Measurements from ENCODE around the gene CDH13.

Gene CDH13

DNA sequence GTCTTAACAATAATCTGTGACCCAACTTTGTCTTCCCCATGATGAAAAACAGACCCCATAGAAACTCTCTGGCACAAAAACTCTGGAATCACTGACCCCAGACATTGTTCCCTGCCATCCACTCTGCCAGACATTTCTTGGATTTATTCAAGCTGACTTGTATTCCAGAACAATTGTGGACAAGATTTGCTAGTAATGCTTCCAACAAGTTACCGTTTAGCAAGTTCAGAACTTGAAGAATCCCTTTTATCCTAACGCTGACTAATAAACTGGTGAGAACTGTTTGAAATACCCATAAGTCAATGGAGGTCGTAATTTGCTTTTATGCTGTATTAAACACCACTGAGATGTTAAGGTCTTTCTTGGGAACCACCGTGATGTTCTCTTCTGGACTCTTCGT is 1191.5 kb downstream of the CDH13 start:
- Histone ChIP-seq H3K9ac (ENCODE audit: low read length in 2 of 2) (no peak overlapping the region), H3K27me3 (ENCODE audit: control insufficient read depth in 1 of 2, insufficient read depth in 2 of 2, low read length in 2 of 2) (no peaks in the 10 kb centered on the region), H3K36me3 (ENCODE audit: control insufficient read depth in 2 of 2, insufficient read depth in 2 of 2, low read length in 2 of 2) (no peaks in the 10 kb centered on the region), H3K9me3 (ENCODE audit: control insufficient read depth in 2 of 2, low read length in 2 of 2) (no peaks in the 10 kb centered on the region), H3K4me3 (ENCODE audit: low read length in 2 of 2) (no peak overlapping the region), H3K27ac (ENCODE audit: low read length) (peak overlapping the region; percentile 11), H3K4me1 (ENCODE audit: control insufficient read depth, insufficient read depth, low read length) (peaks cover 23% of the 10 kb centered on the region)

DNA sequence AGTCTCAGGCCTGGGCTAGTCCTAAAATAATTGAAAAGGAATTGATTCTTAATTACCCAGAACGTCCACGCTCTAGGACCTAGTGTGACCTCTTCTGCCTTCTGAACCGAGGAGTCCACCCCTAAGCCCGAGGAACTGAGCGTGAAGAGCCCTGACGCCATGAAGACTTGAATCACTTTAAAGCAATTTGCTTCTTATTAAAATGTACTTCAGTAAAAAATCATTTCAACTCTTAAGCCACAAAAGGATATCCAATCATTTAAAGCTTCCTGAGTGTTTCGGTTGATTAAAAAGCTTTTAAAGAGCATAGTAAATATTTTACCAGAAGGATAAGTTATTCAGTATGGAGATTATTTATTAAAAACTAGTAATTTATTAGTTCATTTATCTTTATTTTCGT is 1192.6 kb downstream of the CDH13 start:
- Histone ChIP-seq H3K4me3 (ENCODE audit: low read length in 2 of 2) (no peak overlapping the region), H3K9ac (ENCODE audit: low read length in 2 of 2) (no peak overlapping the region), H3K27me3 (ENCODE audit: control insufficient read depth in 1 of 2, insufficient read depth in 2 of 2, low read length in 2 of 2) (no peaks in the 10 kb centered on the region), H3K27ac (ENCODE audit: low read length) (no peak overlapping the region), H3K4me1 (ENCODE audit: control insufficient read depth, insufficient read depth, low read length) (peaks cover 19% of the 10 kb centered on the region), H3K9me3 (ENCODE audit: control insufficient read depth in 2 of 2, low read length in 2 of 2) (no peaks in the 10 kb centered on the region), H3K36me3 (ENCODE audit: control insufficient read depth in 2 of 2, insufficient read depth in 2 of 2, low read length in 2 of 2) (no peaks in the 10 kb centered on the region)

DNA sequence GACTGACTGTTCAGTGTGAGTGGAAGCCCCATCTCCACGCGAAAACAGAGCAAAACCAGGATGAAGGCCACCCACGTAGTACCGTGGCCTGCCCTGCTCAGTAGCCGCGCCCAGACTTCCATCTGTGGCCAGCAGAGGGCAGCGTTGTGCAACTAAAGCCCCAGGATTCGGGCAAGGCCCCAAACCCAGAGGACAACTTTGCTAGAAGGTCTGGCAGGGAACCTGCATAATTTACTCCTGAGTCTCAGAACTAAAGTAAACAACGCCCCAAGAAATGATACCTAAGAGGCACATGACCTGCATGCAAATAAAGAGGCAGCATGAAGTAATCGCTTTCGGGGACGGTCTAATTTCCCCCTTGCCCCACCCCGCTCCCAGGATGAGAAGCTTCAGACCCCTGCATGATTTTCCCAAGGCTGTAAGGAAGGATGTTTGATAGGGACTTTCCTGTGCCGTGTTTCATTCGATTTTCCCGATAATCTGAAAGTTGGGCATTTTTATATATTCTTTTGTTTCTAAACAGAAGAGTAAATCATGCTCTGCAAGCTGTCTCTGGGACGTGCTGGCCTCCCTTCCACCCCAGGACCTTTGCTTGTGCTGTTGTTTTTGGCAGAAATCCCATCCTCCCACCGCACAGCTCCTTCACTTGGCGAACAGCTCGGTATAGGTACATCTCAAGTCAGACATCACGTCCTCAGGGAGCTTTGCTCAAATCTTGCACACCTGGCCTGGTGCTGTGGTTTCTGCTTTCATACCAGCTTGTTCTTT is 1199.6 kb downstream of the CDH13 start:
- peak overlapping the region in 1 of 2 donors; percentile 15 for H3K4me3 ChIP-seq (ENCODE audit: low read length in 2 of 2)
- H3K27ac ChIP-seq (ENCODE audit: low read length), result no peak overlapping the region
- H3K9ac ChIP-seq (ENCODE audit: low read length in 2 of 2), result no peak overlapping the region
- H3K4me1 ChIP-seq (ENCODE audit: control insufficient read depth, insufficient read depth, low read length), result peaks cover 5% of the 10 kb centered on the region
- no peaks in the 10 kb centered on the region for H3K9me3 ChIP-seq (ENCODE audit: control insufficient read depth in 2 of 2, low read length in 2 of 2)
- no peaks in the 10 kb centered on the region for H3K27me3 ChIP-seq (ENCODE audit: control insufficient read depth in 1 of 2, insufficient read depth in 2 of 2, low read length in 2 of 2)
- H3K36me3 ChIP-seq (ENCODE audit: control insufficient read depth in 2 of 2, insufficient read depth in 2 of 2, low read length in 2 of 2), result no peaks in the 10 kb centered on the region

DNA sequence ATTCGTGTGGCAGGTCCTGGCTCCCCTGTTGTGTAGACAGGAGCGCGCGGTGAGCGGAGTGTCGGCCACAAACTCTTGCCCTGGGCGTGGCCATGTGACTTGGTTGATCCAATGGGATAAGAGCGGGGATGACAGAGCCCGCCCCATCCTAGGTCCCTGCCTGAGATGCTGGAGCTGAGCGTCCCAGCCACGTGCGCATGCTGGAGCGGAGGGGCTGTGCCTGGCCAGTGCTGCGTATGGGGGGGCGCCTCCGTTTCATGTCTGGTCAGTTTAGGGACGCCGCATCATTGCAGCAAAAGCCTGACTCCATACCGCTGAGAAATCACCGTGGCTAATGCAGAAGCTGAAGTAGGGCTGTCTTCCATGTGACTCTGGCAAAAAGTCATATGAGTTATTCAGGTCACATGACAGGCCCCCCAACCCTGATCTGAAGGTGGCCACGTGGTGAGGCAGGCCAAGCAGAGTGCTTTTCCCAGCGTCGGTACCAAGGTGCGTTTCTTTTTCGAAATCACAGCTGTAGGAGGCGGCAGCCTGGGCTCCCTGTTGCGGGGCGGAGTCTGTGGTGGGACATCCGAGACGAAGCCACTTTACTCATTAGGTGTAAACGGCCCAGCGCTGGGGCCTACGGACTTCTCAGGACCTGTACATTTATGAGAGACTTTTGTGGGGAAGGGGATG is 1203.5 kb downstream of the CDH13 start:
- Histone ChIP-seq H3K27ac (ENCODE audit: low read length) (no peak overlapping the region), H3K27me3 (ENCODE audit: control insufficient read depth in 1 of 2, insufficient read depth in 2 of 2, low read length in 2 of 2) (no peaks in the 10 kb centered on the region), H3K9ac (ENCODE audit: low read length in 2 of 2) (no peak overlapping the region), H3K4me1 (ENCODE audit: control insufficient read depth, insufficient read depth, low read length) (peaks cover 5% of the 10 kb centered on the region), H3K4me3 (ENCODE audit: low read length in 2 of 2) (no peak overlapping the region), H3K36me3 (ENCODE audit: control insufficient read depth in 2 of 2, insufficient read depth in 2 of 2, low read length in 2 of 2) (no peaks in the 10 kb centered on the region), H3K9me3 (ENCODE audit: control insufficient read depth in 2 of 2, low read length in 2 of 2) (no peaks in the 10 kb centered on the region)

DNA sequence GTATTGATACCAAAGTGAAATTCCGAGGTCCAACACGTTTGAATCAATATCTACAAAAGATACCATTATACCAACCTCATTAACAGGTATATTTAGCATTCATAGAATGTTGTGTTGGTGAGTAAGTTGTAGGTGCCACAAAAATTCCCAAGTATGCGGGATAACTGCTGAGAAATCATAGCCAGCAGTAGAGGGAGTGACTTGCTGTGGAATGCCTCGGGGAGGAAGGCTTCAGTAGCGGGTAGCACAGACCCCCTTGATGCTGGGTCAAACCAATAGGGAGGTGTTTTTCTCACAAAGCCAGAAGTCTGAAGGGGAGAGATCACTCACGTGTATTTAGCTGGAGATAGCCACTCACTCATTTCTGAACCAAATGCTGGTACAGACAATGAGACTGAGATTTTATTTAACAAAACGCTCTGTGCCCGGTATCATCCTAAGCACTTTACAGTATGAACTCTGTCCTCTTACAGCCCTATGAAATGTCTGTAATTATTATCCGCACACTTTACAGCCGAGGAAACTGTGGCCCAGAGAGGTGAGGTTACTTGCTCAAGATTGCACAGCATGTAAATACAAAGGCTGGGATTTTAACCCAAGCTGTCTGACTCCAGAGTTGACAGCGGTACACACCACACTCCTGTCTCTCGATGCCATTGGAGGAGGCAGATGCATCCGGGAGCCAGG is 1204.1 kb downstream of the CDH13 start:
- Histone ChIP-seq H3K36me3 (ENCODE audit: control insufficient read depth in 2 of 2, insufficient read depth in 2 of 2, low read length in 2 of 2) (no peaks in the 10 kb centered on the region), H3K27ac (ENCODE audit: low read length) (no peak overlapping the region), H3K9ac (ENCODE audit: low read length in 2 of 2) (no peak overlapping the region), H3K4me3 (ENCODE audit: low read length in 2 of 2) (no peak overlapping the region), H3K4me1 (ENCODE audit: control insufficient read depth, insufficient read depth, low read length) (peaks cover 4% of the 10 kb centered on the region), H3K27me3 (ENCODE audit: control insufficient read depth in 1 of 2, insufficient read depth in 2 of 2, low read length in 2 of 2) (no peaks in the 10 kb centered on the region), H3K9me3 (ENCODE audit: control insufficient read depth in 2 of 2, low read length in 2 of 2) (no peaks in the 10 kb centered on the region)

DNA sequence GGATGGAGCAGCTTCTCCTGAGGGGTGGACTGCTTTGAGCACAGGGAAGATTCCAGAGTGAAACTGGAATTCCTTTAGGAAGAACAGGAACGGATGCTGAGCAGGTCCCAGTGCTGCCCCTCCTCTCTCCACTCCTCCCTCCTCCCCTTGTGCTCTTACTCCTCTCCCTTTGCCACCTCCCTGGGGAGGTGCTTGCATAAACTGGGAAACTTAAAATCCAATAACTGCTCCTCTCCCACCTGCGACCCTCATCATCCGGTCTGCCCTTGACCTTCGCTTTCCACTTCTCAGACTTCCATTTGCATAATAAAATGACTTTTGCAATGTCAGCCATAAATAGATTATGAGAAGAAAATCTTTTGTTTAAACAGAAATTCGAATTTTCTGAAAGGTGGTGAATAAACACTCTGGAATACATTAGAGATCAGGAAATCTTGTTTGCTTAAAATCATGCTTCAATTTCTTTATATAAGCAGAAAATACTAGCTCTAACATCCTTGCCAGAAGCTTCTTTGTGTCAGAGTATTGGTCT is 1204.8 kb downstream of the CDH13 start:
- no peaks in the 10 kb centered on the region for H3K9me3 ChIP-seq (ENCODE audit: control insufficient read depth in 2 of 2, low read length in 2 of 2)
- H3K4me1 ChIP-seq (ENCODE audit: control insufficient read depth, insufficient read depth, low read length), result no peaks in the 10 kb centered on the region
- H3K36me3 ChIP-seq (ENCODE audit: control insufficient read depth in 2 of 2, insufficient read depth in 2 of 2, low read length in 2 of 2), result no peaks in the 10 kb centered on the region
- H3K27ac ChIP-seq (ENCODE audit: low read length), result no peak overlapping the region
- no peak overlapping the region for H3K9ac ChIP-seq (ENCODE audit: low read length in 2 of 2)
- H3K27me3 ChIP-seq (ENCODE audit: control insufficient read depth in 1 of 2, insufficient read depth in 2 of 2, low read length in 2 of 2), result no peaks in the 10 kb centered on the region
- H3K4me3 ChIP-seq (ENCODE audit: low read length in 2 of 2), result no peak overlapping the region

DNA sequence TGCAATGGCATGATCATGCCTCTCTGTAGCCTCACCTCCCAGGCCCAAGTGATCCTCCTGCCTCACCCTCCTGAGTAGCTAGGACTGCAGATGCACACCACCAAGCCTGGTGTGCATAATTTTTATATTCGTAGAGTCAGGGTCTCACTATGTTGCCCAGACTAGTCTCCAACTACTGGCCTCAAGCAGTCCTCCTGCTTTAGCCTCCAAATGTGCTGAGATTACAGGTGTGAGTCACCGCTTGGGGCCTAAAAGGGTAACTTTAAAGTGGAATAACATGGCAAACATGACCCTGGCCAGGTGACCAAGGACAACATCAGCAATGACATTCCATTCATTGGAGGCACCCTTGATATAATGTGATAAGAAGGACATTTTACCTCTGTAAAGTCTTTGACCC is 1207.2 kb downstream of the CDH13 start:
- no peak overlapping the region for H3K27ac ChIP-seq (ENCODE audit: low read length)
- H3K36me3 ChIP-seq (ENCODE audit: control insufficient read depth in 2 of 2, insufficient read depth in 2 of 2, low read length in 2 of 2), result no peaks in the 10 kb centered on the region
- H3K27me3 ChIP-seq (ENCODE audit: control insufficient read depth in 1 of 2, insufficient read depth in 2 of 2, low read length in 2 of 2), result no peaks in the 10 kb centered on the region
- no peaks in the 10 kb centered on the region for H3K9me3 ChIP-seq (ENCODE audit: control insufficient read depth in 2 of 2, low read length in 2 of 2)
- H3K9ac ChIP-seq (ENCODE audit: low read length in 2 of 2), result no peak overlapping the region
- H3K4me3 ChIP-seq (ENCODE audit: low read length in 2 of 2), result no peak overlapping the region
- no peaks in the 10 kb centered on the region for H3K4me1 ChIP-seq (ENCODE audit: control insufficient read depth, insufficient read depth, low read length)

DNA sequence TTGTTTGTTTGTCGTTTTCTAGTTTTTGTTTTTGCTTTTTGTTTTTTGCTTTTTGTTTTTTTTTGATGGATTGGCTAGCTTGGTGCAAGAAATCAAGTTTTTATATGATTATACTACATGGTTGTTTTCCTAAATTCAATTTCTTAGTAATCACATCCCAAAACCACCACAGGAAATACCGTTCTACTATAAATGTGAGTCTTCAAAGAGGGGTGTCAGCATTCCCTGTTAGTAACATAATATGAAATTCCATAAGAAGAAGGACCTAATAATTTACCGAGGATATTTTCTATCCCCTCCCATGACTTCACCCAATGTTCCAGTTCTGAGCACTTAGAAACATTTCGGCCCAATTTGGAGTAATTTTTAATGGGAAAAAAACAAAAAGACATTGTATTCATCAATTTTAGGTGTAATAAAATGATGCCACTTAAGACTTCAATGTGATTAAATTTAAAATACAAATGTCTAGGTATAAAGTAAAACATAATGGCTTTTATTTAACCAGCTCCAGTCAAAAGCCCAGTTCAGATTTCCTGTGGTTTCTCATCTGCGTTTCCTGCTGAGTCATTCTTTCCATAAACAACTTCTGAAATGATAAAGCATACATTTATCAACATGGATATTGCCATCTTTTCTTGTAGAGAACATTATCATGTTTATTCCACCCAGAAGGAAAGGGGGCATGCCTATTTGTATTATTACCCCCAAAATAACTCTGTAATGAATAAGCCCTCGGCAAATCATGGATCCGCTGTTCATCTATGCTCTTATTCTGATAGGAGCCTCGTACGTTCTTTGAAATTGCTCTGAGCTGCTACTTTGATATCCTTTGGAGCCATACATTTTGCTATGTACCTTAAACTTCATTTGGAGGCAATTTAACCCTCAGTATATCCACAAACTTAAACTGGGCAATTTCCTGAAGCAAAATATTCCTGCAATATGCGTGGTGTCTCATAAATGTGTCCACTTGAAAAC is 1209.1 kb downstream of the CDH13 start:
- Histone ChIP-seq H3K4me3 (ENCODE audit: low read length in 2 of 2) (no peak overlapping the region), H3K4me1 (ENCODE audit: control insufficient read depth, insufficient read depth, low read length) (no peaks in the 10 kb centered on the region), H3K9ac (ENCODE audit: low read length in 2 of 2) (no peak overlapping the region), H3K27me3 (ENCODE audit: control insufficient read depth in 1 of 2, insufficient read depth in 2 of 2, low read length in 2 of 2) (no peaks in the 10 kb centered on the region), H3K9me3 (ENCODE audit: control insufficient read depth in 2 of 2, low read length in 2 of 2) (no peaks in the 10 kb centered on the region), H3K36me3 (ENCODE audit: control insufficient read depth in 2 of 2, insufficient read depth in 2 of 2, low read length in 2 of 2) (no peaks in the 10 kb centered on the region), H3K27ac (ENCODE audit: low read length) (no peak overlapping the region)

DNA sequence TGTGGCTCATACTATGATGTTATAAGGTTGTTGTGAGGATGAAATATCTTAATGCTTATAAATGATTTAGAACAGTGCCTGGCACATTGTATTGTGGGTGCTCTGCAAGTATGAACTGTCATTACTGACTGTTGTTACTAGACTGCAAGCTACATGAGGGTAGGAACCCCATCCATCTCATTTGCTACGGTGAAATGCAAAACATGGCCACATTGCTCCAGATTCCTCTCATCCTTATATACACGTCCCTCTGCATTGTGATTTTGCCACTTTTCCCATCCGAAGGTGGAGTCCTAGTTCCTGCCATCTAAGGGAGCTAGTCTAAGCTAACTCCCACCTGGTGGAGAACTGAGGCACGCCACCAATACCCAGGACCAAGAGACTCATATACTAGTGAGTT is 1210.8 kb downstream of the CDH13 start:
- Histone ChIP-seq H3K9me3 (ENCODE audit: control insufficient read depth in 2 of 2, low read length in 2 of 2) (no peaks in the 10 kb centered on the region), H3K4me3 (ENCODE audit: low read length in 2 of 2) (no peak overlapping the region), H3K4me1 (ENCODE audit: control insufficient read depth, insufficient read depth, low read length) (no peaks in the 10 kb centered on the region), H3K36me3 (ENCODE audit: control insufficient read depth in 2 of 2, insufficient read depth in 2 of 2, low read length in 2 of 2) (no peaks in the 10 kb centered on the region), H3K27me3 (ENCODE audit: control insufficient read depth in 1 of 2, insufficient read depth in 2 of 2, low read length in 2 of 2) (no peaks in the 10 kb centered on the region), H3K9ac (ENCODE audit: low read length in 2 of 2) (no peak overlapping the region), H3K27ac (ENCODE audit: low read length) (no peak overlapping the region)

DNA sequence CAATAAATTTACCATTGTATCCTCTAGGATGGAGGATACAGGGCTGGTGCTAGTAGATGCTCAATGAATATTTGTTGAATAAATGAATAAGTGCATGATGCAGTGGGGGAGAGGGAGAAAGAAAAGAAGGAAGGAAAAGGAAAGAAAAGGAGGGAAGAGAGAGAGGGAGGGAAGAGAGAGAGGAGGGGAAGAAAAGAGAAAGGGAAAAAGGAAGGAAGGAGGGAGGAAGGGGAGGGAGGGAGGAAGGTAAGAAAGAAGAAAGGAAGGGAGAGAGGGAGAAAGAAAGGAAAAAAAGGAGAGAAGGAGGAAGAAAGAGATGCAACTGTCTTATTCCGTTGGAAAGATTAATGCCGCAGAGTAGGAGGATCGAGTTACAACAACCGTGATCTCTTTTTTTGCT is 1211.4 kb downstream of the CDH13 start:
- H3K9me3 ChIP-seq (ENCODE audit: control insufficient read depth in 2 of 2, low read length in 2 of 2), result no peaks in the 10 kb centered on the region
- H3K27me3 ChIP-seq (ENCODE audit: control insufficient read depth in 1 of 2, insufficient read depth in 2 of 2, low read length in 2 of 2), result no peaks in the 10 kb centered on the region

More for the DNA sequence above, 1211.4 kb downstream of the CDH13 start:
- Histone ChIP-seq H3K9ac (ENCODE audit: low read length in 2 of 2) (no peak overlapping the region), H3K4me3 (ENCODE audit: low read length in 2 of 2) (no peak overlapping the region), H3K27ac (ENCODE audit: low read length) (no peak overlapping the region), H3K36me3 (ENCODE audit: control insufficient read depth in 2 of 2, insufficient read depth in 2 of 2, low read length in 2 of 2) (no peaks in the 10 kb centered on the region), H3K4me1 (ENCODE audit: control insufficient read depth, insufficient read depth, low read length) (no peaks in the 10 kb centered on the region)
